Fibroblast of mammary gland (primary cell): ENCODE data around the gene CHSY1.
A peak's percentile ranks its signal among the peaks of the same experiment; 100 is the strongest.
"Not testable (repeated sequence)": the region's sequence is repeated elsewhere in the genome, so short reads cannot be mapped to it uniquely, and the experiment has no call there.

Source experiments
- DNase-seq: peaks from one replicate; pipeline ENCODE4 v3.0.0-alpha.2; 2010; ENCODE audit warnings: low read depth
- H3K4me3 ChIP-seq: 2 replicates; pipeline ENCODE4 v1.5.1; 2011; ENCODE audit warnings: low read depth, mild to moderate bottlenecking, low read length, moderate library complexity; ENCODE audit not compliant: control insufficient read depth
- CTCF ChIP-seq: conservative IDR thresholded peaks from 2 replicates; pipeline ENCODE4 v1.5.1; 2011; ENCODE audit warnings: low read depth, low read length, inconsistent platforms; ENCODE audit not compliant: control insufficient read depth, insufficient read depth

Gene CHSY1

DNA sequence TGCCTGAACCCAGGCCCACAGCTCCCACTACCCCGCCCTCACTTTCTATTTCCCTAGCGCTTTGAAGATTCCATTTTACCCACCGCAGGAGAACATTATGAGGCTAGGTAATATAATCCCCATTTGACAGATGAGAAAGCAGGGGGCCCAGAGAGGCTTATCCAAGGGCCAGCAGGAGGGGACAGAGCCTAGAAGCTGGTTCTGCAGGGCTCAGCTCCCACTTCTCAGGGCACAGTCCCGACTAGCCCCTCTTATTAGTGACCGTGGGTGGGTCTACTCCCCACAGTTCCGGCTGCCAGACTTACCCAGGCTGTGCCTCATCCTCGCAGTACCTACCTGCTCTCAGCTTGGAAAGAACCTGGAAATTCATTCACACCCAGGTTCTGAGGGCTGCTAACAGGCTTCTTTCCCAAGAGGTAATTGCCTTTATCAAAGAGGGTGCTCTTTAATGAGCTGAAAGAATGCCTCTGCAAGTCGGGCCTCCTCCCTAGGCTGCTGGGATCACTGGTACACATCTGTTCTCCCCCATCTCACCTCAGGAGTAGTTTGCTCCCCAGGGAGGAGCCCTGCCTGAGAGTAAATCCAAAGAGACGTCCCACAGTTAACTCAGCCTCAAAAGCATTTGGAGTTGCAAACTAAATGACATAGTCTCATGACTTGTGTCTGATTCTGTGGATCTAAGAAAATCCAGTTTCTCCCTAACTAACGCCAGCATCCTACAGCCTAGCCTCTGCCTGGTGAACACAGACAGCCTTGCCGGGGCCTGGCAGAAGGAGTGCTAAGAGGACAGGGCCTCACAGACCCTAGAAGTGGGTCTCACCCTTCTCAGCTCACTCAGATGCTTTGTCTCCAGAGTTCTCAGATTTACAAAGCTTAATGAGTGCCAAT, 125.0 kb downstream of the CHSY1 start:
- no peak overlapping the region for H3K4me3 ChIP-seq
- no peak for TF ChIP-seq CTCF
- DNase-seq = peak; percentile 89

DNA sequence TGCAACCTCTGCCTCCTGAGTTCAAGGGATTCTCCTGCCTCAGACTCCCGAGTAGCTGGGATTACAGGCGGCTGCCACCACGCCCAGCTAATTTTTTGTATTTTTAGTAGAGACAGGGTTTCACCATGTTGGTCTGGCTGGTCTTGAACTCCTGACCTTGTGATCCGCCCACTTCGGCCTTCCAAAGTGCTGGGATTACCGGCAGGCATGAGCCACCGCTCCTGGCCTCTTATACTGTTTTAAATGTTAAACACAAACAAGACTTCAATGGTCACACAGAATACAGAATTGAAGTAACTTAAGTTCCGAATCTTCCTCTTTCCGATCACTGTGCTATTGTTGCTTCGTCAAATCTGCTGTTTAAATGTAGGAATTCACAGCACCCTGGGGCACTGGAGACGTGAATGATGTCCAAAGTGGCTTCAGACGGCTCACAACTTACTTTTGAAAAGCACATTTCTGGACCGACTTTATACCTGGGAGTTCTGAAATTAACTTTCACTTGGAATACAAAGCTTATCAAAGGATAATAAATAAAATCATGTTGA, 125.9 kb downstream of the CHSY1 start:
- not testable (repeated sequence) for DNase-seq, H3K4me3 ChIP-seq
